ENCODE measurements around the gene NR2F1. TPM values are rescaled to one million over a fixed set of nuclear protein-coding genes. Genes with fewer than 3 reads are reported as not detected.

NR2F1 gene
- total RNA-seq, 8 experiments from 2014 or later = 1.0 to 182 (median 108) TPM

GRCh38 chr5:93616538-93617174, 33.6 kb downstream of the NR2F1 start:
- WGBS, 10 experiments = 47 to 93% (median 70%) methylated on average over 2 to 9 of the region's 9 CpGs
- no peak overlapping the region for H3K27ac ChIP-seq
- in situ Hi-C loops (cut with MboI; ENCODE audit: low pct_unique_long_range_greater_than_20kb in 2 of 9, low sequenced_read_pairs in 9 of 9, unreplicated experiment in 9 of 9) = loop anchor here (10.0 to 25.0 kb wide), 6 partner anchors 171 to 1246 kb away; no protein-coding TSS in a partner anchor
- peaks cover 6 to 47% of the 10 kb centered on the region in 2 donors for H3K4me1 ChIP-seq (replicated peaks in 1 of 2)
- H3K4me3 ChIP-seq = no peak overlapping the region
- ATAC-seq (replicated peaks in 6 of 8) = no peak

- Histone ChIP-seq H3K27ac (peak overlapping the region; percentile 92 to 93), H3K4me3 (peak overlapping the region; percentile 55 to 77 (median 59)), H3K4me1 (replicated peaks in 1 of 2) (peaks cover 12 to 36% of the 10 kb centered on the region in 2 donors)
- 0 to 7% (median 0%) methylated on average over 2 to 21 of the region's 75 CpGs for WGBS, 10 experiments
- in situ Hi-C loops (cut with MboI; ENCODE audit: low pct_unique_long_range_greater_than_20kb in 2 of 9, low sequenced_read_pairs in 9 of 9, unreplicated experiment in 9 of 9) = loop anchor here in 8 of 9 experiments (25.0 kb wide), 5 partner anchors 167 to 1242 kb away; no protein-coding TSS in a partner anchor
- ATAC-seq (replicated peaks in 6 of 8) = peak; percentile 65 to 96 (median 70)
Observed at GRCh38 chr5:93620487-93621326, 37.7 kb downstream of the NR2F1 start.

GRCh38 chr5:93621327-93621798, 38.3 kb downstream of the NR2F1 start:
- in situ Hi-C loops (cut with MboI; ENCODE audit: low pct_unique_long_range_greater_than_20kb in 2 of 9, low sequenced_read_pairs in 9 of 9, unreplicated experiment in 9 of 9) = loop anchor here in 8 of 9 experiments (25.0 kb wide), 5 partner anchors 166 to 1241 kb away; no protein-coding TSS in a partner anchor
- Histone ChIP-seq H3K27ac (peak overlapping the region; percentile 92 to 93), H3K4me3 (peak overlapping the region; percentile 55 to 77 (median 59)), H3K4me1 (replicated peaks in 1 of 2) (peaks cover 12 to 29% of the 10 kb centered on the region in 2 donors)
- 0 to 100% (median 50%) methylated on average over 4 to 5 of the region's 41 CpGs; no CpG with 5 or more reads in 7 of the 10 experiments for WGBS, 10 experiments
- ATAC-seq (replicated peaks in 6 of 8) = peak in 7 of 8 experiments; percentile 32 to 86 (median 84)

GRCh38 chr5:93622240-93622885, 39.3 kb downstream of the NR2F1 start:
- WGBS, 10 experiments = 0 to 96% (median 3%) methylated on average over 1 to 4 of the region's 4 CpGs; no CpG with 5 or more reads in 1 of the 10 experiments
- in situ Hi-C loops (cut with MboI; ENCODE audit: low pct_unique_long_range_greater_than_20kb in 2 of 9, low sequenced_read_pairs in 9 of 9, unreplicated experiment in 9 of 9) = loop anchor here in 8 of 9 experiments (25.0 kb wide), 5 partner anchors 165 to 1240 kb away; no protein-coding TSS in a partner anchor
- Histone ChIP-seq H3K4me1 (replicated peaks in 1 of 2) (peaks cover 12 to 21% of the 10 kb centered on the region in 2 donors), H3K27ac (peak overlapping the region; percentile 46 to 93), H3K4me3 (peak overlapping the region; percentile 55 to 77 (median 59))
- ATAC-seq (replicated peaks in 6 of 8) = peak in 7 of 8 experiments; percentile 12 to 58 (median 45)

- H3K4me1 ChIP-seq (replicated peaks in 1 of 2) = peaks cover 12 to 21% of the 10 kb centered on the region in 2 donors
- ATAC-seq (replicated peaks in 6 of 8) = no peak
- H3K27ac ChIP-seq = peak overlapping the region in 1 of 2 donors; percentile 77
- H3K4me3 ChIP-seq = peak overlapping the region in 1 of 5 donors; percentile 4
- 8 to 75% (median 53%) methylated on average over 1 to 4 of the region's 4 CpGs; no CpG with 5 or more reads in 1 of the 10 experiments for WGBS, 10 experiments
- in situ Hi-C loops (cut with MboI; ENCODE audit: low pct_unique_long_range_greater_than_20kb in 2 of 9, low sequenced_read_pairs in 9 of 9, unreplicated experiment in 9 of 9) = loop anchor here in 8 of 9 experiments (25.0 kb wide), 5 partner anchors 164 to 1239 kb away; no protein-coding TSS in a partner anchor
Observed at GRCh38 chr5:93623153-93623552, 40.1 kb downstream of the NR2F1 start.

GRCh38 chr5:93626801-93627200, 43.8 kb downstream of the NR2F1 start:
- Histone ChIP-seq H3K27ac (no peak overlapping the region), H3K4me3 (no peak overlapping the region), H3K4me1 (replicated peaks in 1 of 2) (peaks cover 12 to 16% of the 10 kb centered on the region in 2 donors)
- ATAC-seq (replicated peaks in 6 of 8) = no peak
- in situ Hi-C loops (cut with MboI; ENCODE audit: low pct_unique_long_range_greater_than_20kb in 2 of 9, low sequenced_read_pairs in 9 of 9, unreplicated experiment in 9 of 9) = no loop called here

- in situ Hi-C loops (cut with MboI; ENCODE audit: low pct_unique_long_range_greater_than_20kb in 2 of 9, low sequenced_read_pairs in 9 of 9, unreplicated experiment in 9 of 9) = no loop called here
- Histone ChIP-seq H3K4me3 (no peak overlapping the region), H3K27ac (no peak overlapping the region), H3K4me1 (replicated peaks in 1 of 2) (no peaks in the 10 kb centered on the region)
- WGBS, 10 experiments = 40 to 100% (median 83%) methylated on average over 1 to 4 of the region's 4 CpGs; no CpG with 5 or more reads in 1 of the 10 experiments
- no peak for ATAC-seq (replicated peaks in 6 of 8)
Observed at GRCh38 chr5:93632327-93632726, 49.3 kb downstream of the NR2F1 start.

- in situ Hi-C loops (cut with MboI; ENCODE audit: low pct_unique_long_range_greater_than_20kb in 2 of 9, low sequenced_read_pairs in 9 of 9, unreplicated experiment in 9 of 9) = no loop called here
- ATAC-seq (replicated peaks in 6 of 8) = no peak
Observed at GRCh38 chr5:93635991-93636390, 53.0 kb downstream of the NR2F1 start.

GRCh38 chr5:93636837-93637236, 53.8 kb downstream of the NR2F1 start:
- H3K4me3 ChIP-seq = no peak overlapping the region
- in situ Hi-C loops (cut with MboI; ENCODE audit: low pct_unique_long_range_greater_than_20kb in 2 of 9, low sequenced_read_pairs in 9 of 9, unreplicated experiment in 9 of 9) = no loop called here
- H3K4me1 ChIP-seq (replicated peaks in 1 of 2) = no peaks in the 10 kb centered on the region
- no peak overlapping the region for H3K27ac ChIP-seq
- WGBS, 10 experiments = 43 to 100% (median 86%) methylated on average over 1 of the region's 1 CpG; no CpG with 5 or more reads in 3 of the 10 experiments
- no peak for ATAC-seq (replicated peaks in 6 of 8)

More at GRCh38 chr5:93635991-93636390, 53.0 kb downstream of the NR2F1 start:
- no peaks in the 10 kb centered on the region for H3K4me1 ChIP-seq (replicated peaks in 1 of 2)
- H3K27ac ChIP-seq = no peak overlapping the region
- H3K4me3 ChIP-seq = no peak overlapping the region

- no peak overlapping the region for H3K27ac ChIP-seq
- ATAC-seq (replicated peaks in 6 of 8) = no peak
- H3K4me3 ChIP-seq = no peak overlapping the region
- no peaks in the 10 kb centered on the region for H3K4me1 ChIP-seq (replicated peaks in 1 of 2)
- 71 to 100% (median 91%) methylated on average over 1 to 2 of the region's 2 CpGs; no CpG with 5 or more reads in 2 of the 10 experiments for WGBS, 10 experiments
- in situ Hi-C loops (cut with MboI; ENCODE audit: low pct_unique_long_range_greater_than_20kb in 2 of 9, low sequenced_read_pairs in 9 of 9, unreplicated experiment in 9 of 9) = no loop called here
Observed at GRCh38 chr5:93637697-93638096, 54.7 kb downstream of the NR2F1 start.

- no peak overlapping the region for H3K27ac ChIP-seq
- in situ Hi-C loops (cut with MboI; ENCODE audit: low pct_unique_long_range_greater_than_20kb in 2 of 9, low sequenced_read_pairs in 9 of 9, unreplicated experiment in 9 of 9) = no loop called here
- H3K4me1 ChIP-seq (replicated peaks in 1 of 2) = no peaks in the 10 kb centered on the region
- no peak overlapping the region for H3K4me3 ChIP-seq
- WGBS, 10 experiments = 93 to 100% (median 100%) methylated on average over 1 to 3 of the region's 3 CpGs; no CpG with 5 or more reads in 5 of the 10 experiments
- ATAC-seq (replicated peaks in 6 of 8) = no peak
Observed at GRCh38 chr5:93642526-93642925, 59.5 kb downstream of the NR2F1 start.
